K562 (cell line): ENCODE results near the gene SFXN5. TPM values are rescaled to one million over a fixed set of nuclear protein-coding genes. Genes with fewer than 3 reads are reported as not detected.

Experiments used
- CREB1 ChIP-seq, 2 experiments: sonication (generic) in 1 of 2; formaldehyde crosslinking in 1 of 2; IDR thresholded peaks; 2 replicates each; pipeline versions ENCODE4 v1.6.1 to v1.8.0; 2012 to 2022; ENCODE audit warnings: inconsistent platforms in 1 of 2, mild to moderate bottlenecking in 1 of 2, missing genetic modification reagents in 1 of 2, moderate library complexity in 1 of 2
- ELK1 ChIP-seq: sonication (generic); formaldehyde crosslinking; IDR thresholded peaks from 2 replicates; pipeline ENCODE4 v1.8.1; 2022; ENCODE audit warnings: missing genetic modification reagents
- FIP1L1 ChIP-seq: fragments of 200-400 bp; formaldehyde crosslinking; IDR thresholded peaks from 2 replicates; pipeline ENCODE4 v1.6.1; 2018; ENCODE audit warnings: mild to moderate bottlenecking, low read depth, low read length; ENCODE audit not compliant: poor library complexity, severe bottlenecking
- GATA2 ChIP-seq: sonication (generic); formaldehyde crosslinking; IDR thresholded peaks from 2 replicates; pipeline ENCODE4 v1.4.0; 2020; ENCODE audit warnings: mild to moderate bottlenecking, missing genetic modification reagents
- GTF2B ChIP-seq: IDR thresholded peaks from 2 replicates; pipeline ENCODE4 v1.6.1; 2011; ENCODE audit not compliant: insufficient read length; ENCODE audit errors: extremely low read depth
- HDAC1 ChIP-seq, 2 experiments: fragments of 450-650 bp; IDR thresholded peaks; 2 replicates each; pipeline ENCODE4 v1.6.1; 2016 to 2017; ENCODE audit warnings: inconsistent platforms in 1 of 2, mild to moderate bottlenecking in 1 of 2, moderate library complexity in 1 of 2
- LARP7 ChIP-seq: fragments of 450-650 bp; IDR thresholded peaks from 2 replicates; pipeline ENCODE4 v1.6.1; 2016
- NFRKB ChIP-seq: fragments of 450-650 bp; IDR thresholded peaks from 2 replicates; pipeline ENCODE4 v1.6.1; 2016; ENCODE audit warnings: low read depth
- PHF20 ChIP-seq: fragments of 450-650 bp; IDR thresholded peaks from 2 replicates; pipeline ENCODE4 v1.6.1; 2018; ENCODE audit not compliant: partially characterized antibody
- PHF21A ChIP-seq: fragments of 450-650 bp; IDR thresholded peaks from 2 replicates; pipeline ENCODE4 v1.6.1; 2017; ENCODE audit warnings: low read depth, borderline replicate concordance
- RAD21 ChIP-seq, 2 experiments: fragments of 250-450 bp in 1 of 2; fragments of 450-650 bp in 1 of 2; sonication (Bioruptor Pico) in 1 of 2; formaldehyde crosslinking in 1 of 2; IDR thresholded peaks in 1 of 2; conservative IDR thresholded peaks in 1 of 2; 2 replicates each; pipeline versions ENCODE4 v1.4.0 to v1.8.0; 2020 to 2022; ENCODE audit warnings: mild to moderate bottlenecking in 2 of 2, moderate library complexity in 1 of 2
- RB1 ChIP-seq: fragments of 450-650 bp; IDR thresholded peaks from 2 replicates; pipeline ENCODE4 v1.6.1; 2017; ENCODE audit warnings: low read depth, mild to moderate bottlenecking
- SP2 ChIP-seq: IDR thresholded peaks from 2 replicates; pipeline ENCODE4 v1.6.1; 2011; ENCODE audit warnings: mild to moderate bottlenecking, low read depth, low read length, moderate library complexity; ENCODE audit not compliant: poor library complexity, severe bottlenecking; ENCODE audit errors: extremely low read depth
- SRSF1 ChIP-seq: fragments of 200-400 bp; formaldehyde crosslinking; IDR thresholded peaks from 2 replicates; pipeline ENCODE4 v1.6.1; 2017; ENCODE audit warnings: mild to moderate bottlenecking, low read depth, low read length, moderate library complexity
- TAF9B ChIP-seq: fragments of 450-650 bp; IDR thresholded peaks from 2 replicates; pipeline ENCODE4 v1.6.1; 2018; ENCODE audit warnings: mild to moderate bottlenecking; ENCODE audit not compliant: partially characterized antibody
- polyA plus RNA-seq, 8 experiments: library from polyadenylated mRNA; depleted of rRNA in 4 of 8; stranded (reverse) in 5 of 8; unstranded in 3 of 8; fragments of >200 nt; fragmentation: Nextera tagmentation in 2 of 8; fragmentation: Illumina TruSeq in 1 of 8; extraction: Ambion mirVana in 2 of 8; extraction: Trizol in 1 of 8; gene quantifications; 2 replicates each; pipeline versions ENCODE4 v1.2.1 to v1.2.3, GENCODE V29; 2011 to 2014; ENCODE audit warnings: inconsistent platforms in 1 of 8, missing spikeins in 1 of 8
- total RNA-seq, 7 experiments: library from RNA; depleted of rRNA in 6 of 7; stranded (reverse); fragments of >200 nt in 6 of 7; fragmentation: Illumina TruSeq in 2 of 7; extraction: Trizol in 2 of 7; gene quantifications; 2 replicates each; pipeline versions ENCODE4 v1.2.1 to v1.2.3, GENCODE V29; 2011 to 2021; ENCODE audit warnings: low replicate concordance in 1 of 7
- TF ChIP-seq, protein P1 (sequence below): sonication (generic); formaldehyde crosslinking; IDR thresholded peaks from 2 replicates; pipeline ENCODE4 v1.8.0; 2022; ENCODE audit warnings: mild to moderate bottlenecking, low read depth, missing genetic modification reagents
- TF ChIP-seq, protein P2 (sequence below): sonication (generic); formaldehyde crosslinking; IDR thresholded peaks from 2 replicates; pipeline ENCODE4 v1.8.0; 2023; ENCODE audit warnings: mild to moderate bottlenecking, missing genetic modification reagents
- TF ChIP-seq, protein P3 (sequence below), 3 experiments: fragments of 200-800 bp in 1 of 3; sonication (Bioruptor generic) in 1 of 3; sonication (generic) in 1 of 3; formaldehyde crosslinking in 1 of 3; IDR thresholded peaks; 2 replicates each; pipeline versions ENCODE4 v1.6.1 to v1.8.0; 2016 to 2022; ENCODE audit warnings: mild to moderate bottlenecking in 2 of 3, missing compliant biosample characterization in 2 of 3, missing genetic modification characterization in 2 of 3, missing genetic modification reagents in 1 of 3

The SFXN5 gene
- total and polyA plus RNA-seq, 9 of the 15 experiments (the other 6 are each of a cell fraction or from before 2014, with no cell fraction given): 8.3 to 22.6 (median 16.0) TPM

DNA sequence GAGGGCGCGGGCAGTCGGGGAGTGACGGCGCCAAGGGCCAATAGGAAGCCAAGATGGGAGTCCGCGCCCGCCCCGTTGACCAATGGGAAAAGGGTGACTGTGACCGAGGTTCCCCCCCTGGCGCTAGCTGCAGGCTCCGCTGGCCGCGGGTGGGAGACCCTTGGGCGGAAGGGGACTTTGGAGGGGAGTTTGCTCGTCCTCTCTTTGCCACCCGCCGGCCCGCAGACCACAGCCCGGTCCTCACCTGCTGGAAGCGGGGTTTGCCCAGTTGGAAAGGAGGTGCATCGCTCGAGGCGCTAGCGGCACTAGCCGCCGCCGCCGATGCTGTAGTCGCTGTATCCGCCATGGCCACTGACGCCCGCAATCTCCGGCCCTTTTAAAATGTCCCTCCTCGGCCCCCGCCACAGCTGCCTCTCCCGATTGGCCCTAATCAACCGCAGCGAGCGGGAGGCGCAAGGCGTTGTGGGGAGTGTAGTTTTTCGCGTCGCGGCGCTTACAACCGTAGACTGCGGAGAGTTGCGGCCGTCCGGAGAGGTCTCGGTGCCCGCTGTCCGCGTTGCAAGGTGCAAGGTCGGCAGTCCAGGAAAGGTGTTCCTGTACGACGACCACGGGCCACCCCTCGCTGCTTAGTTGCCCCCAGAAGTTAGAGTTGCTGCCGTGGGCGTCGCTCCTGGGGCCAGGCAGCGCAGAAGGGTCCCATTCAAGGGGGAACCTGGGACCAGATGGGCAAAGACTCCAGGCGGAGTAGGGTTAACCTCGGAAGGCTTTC lies at the start of gene SFXN5 (continued):
- TF ChIP-seq RAD21 (CRISPR knock-in tag; conservative IDR thresholded peaks at IDR 0.05 in 1 of 2, IDR thresholded peaks at IDR 0.05 in 1 of 2) (no peak), PHF20 (peak; percentile 65), FIP1L1 (peak; percentile 31), RB1 (peak; percentile 16; the same call in 1 of the 2 replicates), PHF21A (no peak), LARP7 (no peak), SRSF1 (peak; percentile 77; the same call in 1 of the 2 replicates), GATA2 (CRISPR knock-in tag) (peak; percentile 79), NFRKB (peak; percentile 91), SP2 (peak; percentile 87), ELK1 (no peak), CREB1 (IDR thresholded peaks at IDR 0.05) (peak; percentile 39), CREB1 (CRISPR knock-in tag; IDR thresholded peaks at IDR 0.05) (0 out of 2 replicates have a peak, but pooled peaks have one; percentile 57), TAF9B (peak; percentile 82), GTF2B (peak; percentile 46), HDAC1 (IDR thresholded peaks at IDR 0.05) (peak in 1 of 2 experiments; percentile 71; a peak in 2 of 4 replicates)
- TF ChIP-seq, protein P1, sequence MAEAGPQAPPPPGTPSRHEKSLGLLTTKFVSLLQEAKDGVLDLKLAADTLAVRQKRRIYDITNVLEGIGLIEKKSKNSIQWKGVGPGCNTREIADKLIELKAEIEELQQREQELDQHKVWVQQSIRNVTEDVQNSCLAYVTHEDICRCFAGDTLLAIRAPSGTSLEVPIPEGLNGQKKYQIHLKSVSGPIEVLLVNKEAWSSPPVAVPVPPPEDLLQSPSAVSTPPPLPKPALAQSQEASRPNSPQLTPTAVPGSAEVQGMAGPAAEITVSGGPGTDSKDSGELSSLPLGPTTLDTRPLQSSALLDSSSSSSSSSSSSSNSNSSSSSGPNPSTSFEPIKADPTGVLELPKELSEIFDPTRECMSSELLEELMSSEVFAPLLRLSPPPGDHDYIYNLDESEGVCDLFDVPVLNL (CRISPR knock-in tag): peak; percentile 83; the same call in 1 of the 2 replicates
- TF ChIP-seq, protein P2, sequence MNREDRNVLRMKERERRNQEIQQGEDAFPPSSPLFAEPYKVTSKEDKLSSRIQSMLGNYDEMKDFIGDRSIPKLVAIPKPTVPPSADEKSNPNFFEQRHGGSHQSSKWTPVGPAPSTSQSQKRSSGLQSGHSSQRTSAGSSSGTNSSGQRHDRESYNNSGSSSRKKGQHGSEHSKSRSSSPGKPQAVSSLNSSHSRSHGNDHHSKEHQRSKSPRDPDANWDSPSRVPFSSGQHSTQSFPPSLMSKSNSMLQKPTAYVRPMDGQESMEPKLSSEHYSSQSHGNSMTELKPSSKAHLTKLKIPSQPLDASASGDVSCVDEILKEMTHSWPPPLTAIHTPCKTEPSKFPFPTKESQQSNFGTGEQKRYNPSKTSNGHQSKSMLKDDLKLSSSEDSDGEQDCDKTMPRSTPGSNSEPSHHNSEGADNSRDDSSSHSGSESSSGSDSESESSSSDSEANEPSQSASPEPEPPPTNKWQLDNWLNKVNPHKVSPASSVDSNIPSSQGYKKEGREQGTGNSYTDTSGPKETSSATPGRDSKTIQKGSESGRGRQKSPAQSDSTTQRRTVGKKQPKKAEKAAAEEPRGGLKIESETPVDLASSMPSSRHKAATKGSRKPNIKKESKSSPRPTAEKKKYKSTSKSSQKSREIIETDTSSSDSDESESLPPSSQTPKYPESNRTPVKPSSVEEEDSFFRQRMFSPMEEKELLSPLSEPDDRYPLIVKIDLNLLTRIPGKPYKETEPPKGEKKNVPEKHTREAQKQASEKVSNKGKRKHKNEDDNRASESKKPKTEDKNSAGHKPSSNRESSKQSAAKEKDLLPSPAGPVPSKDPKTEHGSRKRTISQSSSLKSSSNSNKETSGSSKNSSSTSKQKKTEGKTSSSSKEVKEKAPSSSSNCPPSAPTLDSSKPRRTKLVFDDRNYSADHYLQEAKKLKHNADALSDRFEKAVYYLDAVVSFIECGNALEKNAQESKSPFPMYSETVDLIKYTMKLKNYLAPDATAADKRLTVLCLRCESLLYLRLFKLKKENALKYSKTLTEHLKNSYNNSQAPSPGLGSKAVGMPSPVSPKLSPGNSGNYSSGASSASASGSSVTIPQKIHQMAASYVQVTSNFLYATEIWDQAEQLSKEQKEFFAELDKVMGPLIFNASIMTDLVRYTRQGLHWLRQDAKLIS (CRISPR knock-in tag): 0 out of 2 replicates have a peak, but pooled peaks have one; percentile 20
- TF ChIP-seq, protein P3, sequence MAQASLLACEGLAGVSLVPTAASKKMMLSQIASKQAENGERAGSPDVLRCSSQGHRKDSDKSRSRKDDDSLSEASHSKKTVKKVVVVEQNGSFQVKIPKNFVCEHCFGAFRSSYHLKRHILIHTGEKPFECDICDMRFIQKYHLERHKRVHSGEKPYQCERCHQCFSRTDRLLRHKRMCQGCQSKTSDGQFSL (CRISPR knock-in tag; IDR thresholded peaks at IDR 0.05): 0 out of 2 replicates have a peak, but pooled peaks have one; percentile 21
- TF ChIP-seq, protein P3 (tag; IDR thresholded peaks at IDR 0.05): no peak
